Glutamatergic neuron (in vitro differentiated cells): ENCODE results near the gene CCRL2. TPM values are rescaled to one million over a fixed set of nuclear protein-coding genes. Genes with fewer than 3 reads are reported as not detected.

ENCODE experiments used
- DNase-seq: peaks from one replicate; pipeline ENCODE4 v3.0.0; 2022
- H3K27ac Mint-ChIP-seq: one replicate; pipeline ENCODE4 v1.8.0; 2020; ENCODE audit warnings: mild to moderate bottlenecking, mixed read lengths, inconsistent platforms; ENCODE audit not compliant: unreplicated experiment
- H3K27me3 Mint-ChIP-seq: one replicate; pipeline ENCODE4 v1.8.0; 2020; ENCODE audit warnings: mild to moderate bottlenecking, moderate library complexity, mixed read lengths, inconsistent platforms; ENCODE audit not compliant: unreplicated experiment
- H3K36me3 Mint-ChIP-seq: one replicate; pipeline ENCODE4 v1.8.0; 2020; ENCODE audit warnings: mild to moderate bottlenecking, mixed read lengths, inconsistent platforms; ENCODE audit not compliant: unreplicated experiment
- H3K4me1 Mint-ChIP-seq: one replicate; pipeline ENCODE4 v1.8.0; 2020; ENCODE audit warnings: mild to moderate bottlenecking, low read depth, mixed read lengths, inconsistent platforms; ENCODE audit not compliant: unreplicated experiment
- H3K4me3 Mint-ChIP-seq: one replicate; pipeline ENCODE4 v1.8.0; 2020; ENCODE audit warnings: mild to moderate bottlenecking, mixed read lengths, inconsistent platforms; ENCODE audit not compliant: unreplicated experiment
- H3K9me3 Mint-ChIP-seq: one replicate; pipeline ENCODE4 v1.8.0; 2020; ENCODE audit warnings: mild to moderate bottlenecking, moderate library complexity, mixed read lengths, inconsistent platforms; ENCODE audit not compliant: unreplicated experiment
- CTCF ChIP-seq: fragments of 200-600 bp; sonication (generic); IDR thresholded peaks from one replicate; pipeline ENCODE4 v1.5.0; 2021; ENCODE audit not compliant: partially characterized antibody, unreplicated experiment
- total RNA-seq: library from RNA; stranded (reverse); fragmentation: NEBNext Ultra II Directional; extraction: Animal tissue kit (Norgen Biotek cat#: 25700); gene quantifications from one replicate; pipeline ENCODE4 v1.2.1, GENCODE V29; 2021; ENCODE audit not compliant: unreplicated experiment

Gene CCRL2
- total RNA-seq, 1 donor from 2014 or later, result not detected

DNA sequence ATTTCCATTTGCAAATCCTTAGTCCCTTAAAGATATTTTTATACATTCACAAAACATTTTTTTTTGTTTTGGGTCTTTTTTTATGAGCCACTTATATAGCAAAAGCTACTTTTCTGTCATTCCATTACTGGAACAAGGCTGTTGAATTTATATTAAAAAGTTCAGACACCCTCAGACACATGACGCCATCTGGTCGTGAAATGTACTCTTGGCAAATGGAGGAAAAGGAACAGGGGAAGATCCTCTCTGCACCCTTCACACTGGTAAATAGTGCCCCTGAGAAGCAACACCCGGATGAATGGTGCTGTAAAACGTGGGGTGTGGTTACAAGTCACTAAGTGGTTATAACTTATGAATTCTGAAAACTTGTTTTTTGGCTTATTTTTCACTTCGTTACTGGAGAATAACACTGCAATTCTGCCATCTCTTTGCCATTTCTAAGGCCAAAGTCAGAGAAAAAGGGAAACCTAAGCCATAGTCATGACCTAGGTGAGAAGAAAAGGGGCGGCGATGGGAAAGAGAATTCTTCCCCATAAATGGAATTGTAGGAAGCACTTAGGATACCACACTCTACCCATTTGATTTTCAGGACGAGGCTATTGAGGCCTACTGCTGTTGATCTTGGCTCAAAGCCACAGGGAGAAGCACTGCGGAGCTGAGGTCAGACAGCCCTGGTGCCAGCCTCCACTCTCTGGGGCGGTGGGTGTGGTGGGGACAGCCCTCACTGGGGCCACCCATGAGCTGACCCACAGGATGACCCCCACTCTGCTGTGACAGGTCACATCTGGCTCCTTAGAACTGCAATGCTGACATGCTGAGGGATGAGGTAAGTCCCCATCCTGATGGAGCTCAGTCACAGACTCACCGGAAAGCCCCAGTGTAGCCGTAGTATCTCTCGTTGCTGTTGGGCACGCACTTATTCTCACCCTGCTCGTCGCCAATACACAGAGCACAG lies 35.8 kb downstream of the CCRL2 start:
- TF ChIP-seq CTCF, result peak; percentile 56
- Mint-ChIP-seq H3K36me3 (no peaks in the 10 kb centered on the region), H3K4me3 (no peak overlapping the region), H3K4me1 (peaks cover 7% of the 10 kb centered on the region), H3K27me3 (peaks cover 3% of the 10 kb centered on the region), H3K27ac (no peak overlapping the region), H3K9me3 (peaks cover 7% of the 10 kb centered on the region)
- DNase-seq, result no peak

GRCh38 chr3:46447228-46447985 lies 40.3 kb downstream of the CCRL2 start:
- H3K36me3 Mint-ChIP-seq, result no peaks in the 10 kb centered on the region
- H3K27ac Mint-ChIP-seq, result no peak overlapping the region
- H3K27me3 Mint-ChIP-seq, result peaks cover 3% of the 10 kb centered on the region
- H3K4me3 Mint-ChIP-seq, result peak overlapping the region; percentile 20
- DNase-seq, result no peak
- no peak for TF ChIP-seq CTCF
- peaks cover 6% of the 10 kb centered on the region for H3K4me1 Mint-ChIP-seq
- H3K9me3 Mint-ChIP-seq, result peaks cover 5% of the 10 kb centered on the region

DNA sequence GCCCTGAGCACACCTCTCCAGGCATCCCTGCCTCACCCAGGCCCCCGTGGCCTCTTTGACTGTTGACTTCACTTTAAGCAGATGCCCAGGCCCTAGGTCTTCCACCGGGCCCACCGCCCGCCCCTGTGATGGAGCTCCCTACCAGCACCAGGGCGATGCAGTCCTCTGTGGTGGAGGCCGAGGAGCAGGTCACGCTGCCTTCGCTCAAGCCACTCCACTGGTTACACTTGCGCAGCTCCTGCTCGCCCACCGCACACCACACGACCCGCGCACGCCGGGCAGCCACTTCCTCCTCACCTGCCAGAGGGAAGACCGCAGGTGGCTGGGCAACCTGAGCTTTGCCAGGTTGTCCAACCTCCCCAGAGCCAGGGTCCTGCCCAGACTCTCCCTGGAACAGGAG lies 41.7 kb downstream of the CCRL2 start:
- no peak for TF ChIP-seq CTCF
- no peak for DNase-seq
- peaks cover 3% of the 10 kb centered on the region for H3K27me3 Mint-ChIP-seq
- H3K9me3 Mint-ChIP-seq, result peaks cover 5% of the 10 kb centered on the region
- no peak overlapping the region for H3K27ac Mint-ChIP-seq
- peaks cover 6% of the 10 kb centered on the region for H3K4me1 Mint-ChIP-seq
- no peak overlapping the region for H3K4me3 Mint-ChIP-seq
- no peaks in the 10 kb centered on the region for H3K36me3 Mint-ChIP-seq

- peaks cover 4% of the 10 kb centered on the region for H3K27me3 Mint-ChIP-seq
- H3K36me3 Mint-ChIP-seq, result no peaks in the 10 kb centered on the region
- H3K27ac Mint-ChIP-seq, result no peak overlapping the region
- DNase-seq, result no peak
- H3K4me1 Mint-ChIP-seq, result peaks cover 6% of the 10 kb centered on the region
- peak; percentile 76 for TF ChIP-seq CTCF
- H3K9me3 Mint-ChIP-seq, result peaks cover 2% of the 10 kb centered on the region
- no peak overlapping the region for H3K4me3 Mint-ChIP-seq
Observed at GRCh38 chr3:46449755-46450552, 42.9 kb downstream of the CCRL2 start.
